HG03432 (cell line): ENCODE measurements around the gene DTX3.

Experiments used
- ATAC-seq: cut with Tn5 transposase; IDR thresholded peaks from one replicate; pipeline ENCODE4 v1.9.1; 2021; ENCODE audit warnings: mild to moderate bottlenecking, moderate library complexity; ENCODE audit not compliant: unreplicated experiment

DTX3 gene

GRCh38 chr12:57619434-57620244, 15.0 kb downstream of the DTX3 start:
- ATAC-seq: no peak

- no peak for ATAC-seq
These were observed 15.8 kb downstream of the DTX3 start for GRCh38 chr12:57620245-57620935.

GRCh38 chr12:57620936-57621496, 16.4 kb downstream of the DTX3 start:
- peak; percentile 24 for ATAC-seq

- peak; percentile 68 for ATAC-seq
These were observed 17.1 kb downstream of the DTX3 start for GRCh38 chr12:57621497-57622292.

- ATAC-seq: no peak
These were observed 17.9 kb downstream of the DTX3 start for GRCh38 chr12:57622293-57623245.

- no peak for ATAC-seq
These were observed 18.8 kb downstream of the DTX3 start for GRCh38 chr12:57623385-57623784.

- ATAC-seq: no peak
These were observed 19.3 kb downstream of the DTX3 start for GRCh38 chr12:57623811-57624390.

GRCh38 chr12:57624441-57625220, 20.0 kb downstream of the DTX3 start:
- no peak for ATAC-seq

GRCh38 chr12:57625261-57626032, 20.8 kb downstream of the DTX3 start:
- no peak for ATAC-seq

- ATAC-seq: no peak
These were observed 21.7 kb downstream of the DTX3 start for GRCh38 chr12:57626111-57626920.

GRCh38 chr12:57626921-57627445, 22.4 kb downstream of the DTX3 start:
- ATAC-seq: no peak

GRCh38 chr12:57627501-57628279, 23.1 kb downstream of the DTX3 start:
- no peak for ATAC-seq

GRCh38 chr12:57628280-57629191, 23.9 kb downstream of the DTX3 start:
- ATAC-seq: no peak

- no peak for ATAC-seq
These were observed 25.4 kb downstream of the DTX3 start for GRCh38 chr12:57629897-57630471.

- ATAC-seq: no peak
These were observed 26.3 kb downstream of the DTX3 start for GRCh38 chr12:57630891-57631433.
